ENCODE results near the gene CFAP221.

Gene CFAP221

DNA sequence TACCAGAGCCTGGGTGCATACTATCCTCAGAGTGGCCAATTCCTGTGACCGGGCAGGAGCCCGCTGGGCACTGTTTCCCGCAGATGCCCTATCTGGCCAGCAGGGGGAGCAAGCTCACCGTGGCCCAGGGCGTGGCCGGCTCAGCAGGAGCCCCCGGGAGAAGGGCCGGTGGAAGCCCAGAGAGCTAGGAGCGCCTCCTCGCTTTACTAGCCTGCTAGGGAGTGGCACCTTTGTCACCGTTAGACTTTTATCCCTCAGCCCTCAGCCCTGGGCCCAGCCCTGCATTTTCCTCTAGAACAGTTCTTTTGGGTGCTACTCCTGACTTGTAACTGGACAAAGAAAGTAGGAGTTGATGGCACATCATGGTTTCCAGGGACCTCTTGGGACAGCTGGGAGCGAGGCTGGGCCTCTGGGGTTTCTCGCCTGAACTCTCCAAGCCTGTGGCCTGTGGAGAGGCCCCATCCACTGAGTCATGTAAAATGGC, 158.7 kb downstream of the CFAP221 start:
- DNase-seq: peak; percentile 78 to 83

DNA sequence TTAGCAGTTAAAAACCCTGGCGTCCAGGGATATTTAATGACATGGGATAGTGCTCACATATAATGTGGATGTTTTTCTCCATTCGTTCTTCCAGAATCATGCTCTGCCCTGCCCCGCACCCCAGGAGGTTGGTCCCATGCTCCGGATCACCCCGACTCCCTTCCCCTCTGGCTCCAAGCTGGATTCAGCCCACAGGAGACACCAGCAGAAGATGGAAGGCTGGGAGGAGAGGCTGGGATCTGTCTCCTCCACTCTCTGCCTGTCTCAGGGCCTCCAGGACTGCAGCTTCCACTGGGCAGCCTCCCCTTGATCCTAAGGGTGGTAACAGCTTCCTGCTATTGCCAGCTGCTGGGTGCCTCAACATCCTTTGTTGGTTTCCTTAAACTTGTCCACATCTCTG, 159.3 kb downstream of the CFAP221 start:
- DNase-seq: no peak

- DNase-seq: no peak
Measured at GRCh38 chr2:119704670-119705120, 160.4 kb downstream of the CFAP221 start.

DNA sequence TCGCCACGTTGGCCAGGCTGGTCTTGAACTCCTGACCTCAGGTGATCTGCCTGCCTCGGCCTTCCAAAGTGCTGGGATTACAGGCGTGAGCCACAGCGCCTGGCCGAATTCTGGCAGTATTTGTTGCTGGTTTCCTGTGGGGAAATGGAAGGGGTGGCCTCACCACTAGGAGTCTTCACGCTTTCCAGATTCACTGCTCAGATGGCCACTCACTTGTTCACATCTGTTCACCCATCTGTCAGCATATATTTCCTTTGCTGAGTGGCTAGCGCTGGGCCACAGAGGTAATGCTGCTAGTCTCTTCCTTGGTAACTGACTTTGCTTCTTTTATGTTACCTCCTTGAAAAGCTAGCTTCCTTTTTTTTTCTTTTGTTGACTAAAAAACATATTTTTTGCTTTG, 162.0 kb downstream of the CFAP221 start:
- DNase-seq: no peak
